SK-N-SH (cell line): ENCODE results near the gene SNRPD2. TPM values are rescaled to one million over a fixed set of nuclear protein-coding genes. Genes with fewer than 3 reads are reported as not detected.
A peak's percentile ranks its signal among the peaks of the same experiment; 100 is the strongest.

Experiments
- EZH2phosphoT487 ChIP-seq: fragments of 200-600 bp; sonication (generic); IDR thresholded peaks from 2 replicates; pipeline ENCODE4 v1.6.1; 2017; ENCODE audit warnings: low read depth, mixed run types, mild to moderate bottlenecking, antibody characterized with exemption, moderate library complexity, borderline replicate concordance
- FOSL2 ChIP-seq: IDR thresholded peaks from 2 replicates; pipeline ENCODE4 v1.4.0; 2012; ENCODE audit warnings: low read depth, mild to moderate bottlenecking, moderate library complexity, borderline replicate concordance
- FOXJ3 ChIP-seq: sonication (generic); formaldehyde crosslinking; IDR thresholded peaks from 2 replicates; pipeline ENCODE4 v1.5.1; 2020; ENCODE audit warnings: mild to moderate bottlenecking, missing genetic modification reagents
- FOXM1 ChIP-seq: IDR thresholded peaks from 2 replicates; pipeline ENCODE4 v1.4.0; 2012; ENCODE audit warnings: low read depth, mild to moderate bottlenecking
- GABPA ChIP-seq: IDR thresholded peaks from 2 replicates; pipeline ENCODE4 v1.4.0; 2012; ENCODE audit warnings: low read depth, mild to moderate bottlenecking
- GATA2 ChIP-seq: sonication (generic); formaldehyde crosslinking; IDR thresholded peaks from 2 replicates; pipeline ENCODE4 v1.5.0; 2020; ENCODE audit warnings: mild to moderate bottlenecking, missing genetic modification reagents
- MEF2A ChIP-seq: IDR thresholded peaks from 2 replicates; pipeline ENCODE4 v1.4.0; 2012; ENCODE audit warnings: low read depth, borderline replicate concordance
- MXI1 ChIP-seq: IDR thresholded peaks from 2 replicates; pipeline ENCODE4 v1.6.1; 2012; ENCODE audit warnings: mild to moderate bottlenecking, low read depth, low read length, improper control_type of control experiment
- NRF1 ChIP-seq: IDR thresholded peaks from 2 replicates; pipeline ENCODE4 v1.6.1; 2012; ENCODE audit warnings: low read depth, mild to moderate bottlenecking, low read length
- SIN3A ChIP-seq: IDR thresholded peaks from 2 replicates; pipeline ENCODE4 v1.6.1; 2012; ENCODE audit warnings: low read depth, mild to moderate bottlenecking, low read length, moderate library complexity, borderline replicate concordance
- YY1 ChIP-seq: IDR thresholded peaks from 2 replicates; pipeline ENCODE4 v1.4.0; 2012; ENCODE audit warnings: low read depth, mild to moderate bottlenecking
- polyA plus RNA-seq, 3 experiments: library from polyadenylated mRNA; depleted of rRNA; stranded (reverse); fragments of >200 nt; gene quantifications; 2 replicates each; pipeline ENCODE4 v1.2.3, GENCODE V29; 2012
- TF ChIP-seq, protein P1 (sequence below): IDR thresholded peaks from 2 replicates; pipeline ENCODE4 v1.6.1; 2012; ENCODE audit warnings: mild to moderate bottlenecking, low read depth, low read length, moderate library complexity
- TF ChIP-seq, protein P2 (sequence below): IDR thresholded peaks from 2 replicates; pipeline ENCODE4 v1.4.0; 2012; ENCODE audit warnings: low read depth, borderline replicate concordance
- TF ChIP-seq, protein P3 (sequence below): fragments of 150-350 bp; IDR thresholded peaks from 2 replicates; pipeline ENCODE4 v1.6.1; 2016; ENCODE audit warnings: mild to moderate bottlenecking, low read depth, low read length
- TF ChIP-seq, protein P4 (sequence below): fragments of 200-600 bp; sonication (generic); IDR thresholded peaks from 2 replicates; pipeline ENCODE4 v1.6.1; 2017; ENCODE audit warnings: antibody characterized with exemption, mild to moderate bottlenecking, moderate library complexity

Gene SNRPD2
- polyA plus RNA-seq, 1 of the 3 experiments (the other 2 are of a cell fraction), result 1,248 TPM

DNA sequence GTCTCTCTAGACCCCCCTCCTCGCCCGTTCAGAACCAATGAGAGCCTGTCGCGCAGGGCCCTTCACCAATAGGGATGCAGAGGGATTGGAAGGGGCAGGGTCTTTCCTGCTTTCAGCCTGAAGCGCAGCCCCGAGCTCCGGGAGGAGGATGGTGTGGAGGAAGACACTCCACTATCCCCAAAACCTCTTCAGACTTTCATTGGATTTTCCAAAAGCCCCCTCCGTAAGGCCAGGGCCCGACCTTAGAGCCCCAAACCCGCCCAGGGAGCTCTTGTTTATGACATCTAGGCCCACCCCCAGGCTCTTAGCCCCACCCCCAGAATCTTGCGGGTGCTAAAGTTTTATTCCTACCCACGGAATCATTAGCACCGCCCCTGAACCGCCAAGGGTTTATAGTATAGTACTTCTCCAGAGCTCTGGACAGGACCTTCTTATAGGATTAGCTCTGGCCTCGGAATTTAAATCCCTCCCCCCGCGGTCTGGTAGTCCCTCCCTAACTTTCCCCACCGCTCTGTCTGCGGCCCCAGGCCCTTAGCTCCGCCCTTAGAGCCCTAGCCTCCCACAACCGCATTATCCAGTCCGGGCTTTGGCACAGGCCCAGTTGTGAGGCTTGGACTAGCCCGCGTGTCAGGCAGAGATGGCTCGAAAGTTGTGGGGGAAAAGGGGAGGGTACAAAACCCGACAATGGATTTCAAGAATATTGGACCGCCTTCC lies 46.0 kb downstream of the SNRPD2 start (continued):
- TF ChIP-seq, protein P1, sequence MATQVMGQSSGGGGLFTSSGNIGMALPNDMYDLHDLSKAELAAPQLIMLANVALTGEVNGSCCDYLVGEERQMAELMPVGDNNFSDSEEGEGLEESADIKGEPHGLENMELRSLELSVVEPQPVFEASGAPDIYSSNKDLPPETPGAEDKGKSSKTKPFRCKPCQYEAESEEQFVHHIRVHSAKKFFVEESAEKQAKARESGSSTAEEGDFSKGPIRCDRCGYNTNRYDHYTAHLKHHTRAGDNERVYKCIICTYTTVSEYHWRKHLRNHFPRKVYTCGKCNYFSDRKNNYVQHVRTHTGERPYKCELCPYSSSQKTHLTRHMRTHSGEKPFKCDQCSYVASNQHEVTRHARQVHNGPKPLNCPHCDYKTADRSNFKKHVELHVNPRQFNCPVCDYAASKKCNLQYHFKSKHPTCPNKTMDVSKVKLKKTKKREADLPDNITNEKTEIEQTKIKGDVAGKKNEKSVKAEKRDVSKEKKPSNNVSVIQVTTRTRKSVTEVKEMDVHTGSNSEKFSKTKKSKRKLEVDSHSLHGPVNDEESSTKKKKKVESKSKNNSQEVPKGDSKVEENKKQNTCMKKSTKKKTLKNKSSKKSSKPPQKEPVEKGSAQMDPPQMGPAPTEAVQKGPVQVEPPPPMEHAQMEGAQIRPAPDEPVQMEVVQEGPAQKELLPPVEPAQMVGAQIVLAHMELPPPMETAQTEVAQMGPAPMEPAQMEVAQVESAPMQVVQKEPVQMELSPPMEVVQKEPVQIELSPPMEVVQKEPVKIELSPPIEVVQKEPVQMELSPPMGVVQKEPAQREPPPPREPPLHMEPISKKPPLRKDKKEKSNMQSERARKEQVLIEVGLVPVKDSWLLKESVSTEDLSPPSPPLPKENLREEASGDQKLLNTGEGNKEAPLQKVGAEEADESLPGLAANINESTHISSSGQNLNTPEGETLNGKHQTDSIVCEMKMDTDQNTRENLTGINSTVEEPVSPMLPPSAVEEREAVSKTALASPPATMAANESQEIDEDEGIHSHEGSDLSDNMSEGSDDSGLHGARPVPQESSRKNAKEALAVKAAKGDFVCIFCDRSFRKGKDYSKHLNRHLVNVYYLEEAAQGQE, result 0 out of 2 replicates have a peak, but pooled peaks have one; percentile 62
- TF ChIP-seq MEF2A, result no peak
- TF ChIP-seq YY1, result no peak
- TF ChIP-seq FOXJ3 (CRISPR knock-in tag), result no peak; the same call in 1 of the 2 replicates
- no peak for TF ChIP-seq FOSL2
- peak; percentile 42; the same call in 1 of the 2 replicates for TF ChIP-seq MXI1
- TF ChIP-seq, protein P2, sequence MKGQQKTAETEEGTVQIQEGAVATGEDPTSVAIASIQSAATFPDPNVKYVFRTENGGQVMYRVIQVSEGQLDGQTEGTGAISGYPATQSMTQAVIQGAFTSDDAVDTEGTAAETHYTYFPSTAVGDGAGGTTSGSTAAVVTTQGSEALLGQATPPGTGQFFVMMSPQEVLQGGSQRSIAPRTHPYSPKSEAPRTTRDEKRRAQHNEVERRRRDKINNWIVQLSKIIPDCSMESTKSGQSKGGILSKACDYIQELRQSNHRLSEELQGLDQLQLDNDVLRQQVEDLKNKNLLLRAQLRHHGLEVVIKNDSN, result no peak
- TF ChIP-seq FOXM1, result no peak
- TF ChIP-seq, protein P3, sequence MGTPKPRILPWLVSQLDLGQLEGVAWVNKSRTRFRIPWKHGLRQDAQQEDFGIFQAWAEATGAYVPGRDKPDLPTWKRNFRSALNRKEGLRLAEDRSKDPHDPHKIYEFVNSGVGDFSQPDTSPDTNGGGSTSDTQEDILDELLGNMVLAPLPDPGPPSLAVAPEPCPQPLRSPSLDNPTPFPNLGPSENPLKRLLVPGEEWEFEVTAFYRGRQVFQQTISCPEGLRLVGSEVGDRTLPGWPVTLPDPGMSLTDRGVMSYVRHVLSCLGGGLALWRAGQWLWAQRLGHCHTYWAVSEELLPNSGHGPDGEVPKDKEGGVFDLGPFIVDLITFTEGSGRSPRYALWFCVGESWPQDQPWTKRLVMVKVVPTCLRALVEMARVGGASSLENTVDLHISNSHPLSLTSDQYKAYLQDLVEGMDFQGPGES, result peak; percentile 73
- TF ChIP-seq SIN3A, result no peak; the same call in 1 of the 2 replicates
- TF ChIP-seq, protein P4, sequence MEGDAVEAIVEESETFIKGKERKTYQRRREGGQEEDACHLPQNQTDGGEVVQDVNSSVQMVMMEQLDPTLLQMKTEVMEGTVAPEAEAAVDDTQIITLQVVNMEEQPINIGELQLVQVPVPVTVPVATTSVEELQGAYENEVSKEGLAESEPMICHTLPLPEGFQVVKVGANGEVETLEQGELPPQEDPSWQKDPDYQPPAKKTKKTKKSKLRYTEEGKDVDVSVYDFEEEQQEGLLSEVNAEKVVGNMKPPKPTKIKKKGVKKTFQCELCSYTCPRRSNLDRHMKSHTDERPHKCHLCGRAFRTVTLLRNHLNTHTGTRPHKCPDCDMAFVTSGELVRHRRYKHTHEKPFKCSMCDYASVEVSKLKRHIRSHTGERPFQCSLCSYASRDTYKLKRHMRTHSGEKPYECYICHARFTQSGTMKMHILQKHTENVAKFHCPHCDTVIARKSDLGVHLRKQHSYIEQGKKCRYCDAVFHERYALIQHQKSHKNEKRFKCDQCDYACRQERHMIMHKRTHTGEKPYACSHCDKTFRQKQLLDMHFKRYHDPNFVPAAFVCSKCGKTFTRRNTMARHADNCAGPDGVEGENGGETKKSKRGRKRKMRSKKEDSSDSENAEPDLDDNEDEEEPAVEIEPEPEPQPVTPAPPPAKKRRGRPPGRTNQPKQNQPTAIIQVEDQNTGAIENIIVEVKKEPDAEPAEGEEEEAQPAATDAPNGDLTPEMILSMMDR, result no peak
- 0 out of 2 replicates have a peak, but pooled peaks have one; percentile 16 for TF ChIP-seq NRF1
- TF ChIP-seq GABPA, result no peak
- no peak for TF ChIP-seq EZH2phosphoT487
- TF ChIP-seq GATA2 (CRISPR knock-in tag), result no peak
- TF ChIP-seq, all 33 proteins: peak for 9
